SK-N-MC (cell line): ENCODE measurements around the gene CDH12.

Source experiments
- DNase-seq: peaks from one replicate; pipeline ENCODE4 v3.0.0-alpha.2; 2011; ENCODE audit warnings: low read depth, low spot score
- H3K27ac ChIP-seq: fragments of 200-600 bp; sonication (generic); 2 replicates; pipeline ENCODE4 v1.5.1; 2016; ENCODE audit warnings: mixed run types
- H3K36me3 ChIP-seq: fragments of 200-600 bp; sonication (generic); 2 replicates; pipeline ENCODE4 v1.6.1; 2017; ENCODE audit warnings: antibody characterized with exemption, low read length, mixed read lengths; ENCODE audit not compliant: insufficient read depth
- H3K4me3 ChIP-seq: fragments of 200-600 bp; sonication (generic); 2 replicates; pipeline ENCODE4 v1.5.1; 2016
- H3K9ac ChIP-seq: fragments of 200-600 bp; sonication (generic); 2 replicates; pipeline ENCODE4 v1.8.0; 2017; ENCODE audit warnings: mixed run types, mixed read lengths; ENCODE audit not compliant: insufficient read length
- H3K9me3 ChIP-seq: fragments of 200-600 bp; sonication (generic); 2 replicates; pipeline ENCODE4 v1.6.1; 2017; ENCODE audit warnings: low read depth, mild to moderate bottlenecking, antibody characterized with exemption, low read length, moderate library complexity, mixed read lengths
- EZH2 ChIP-seq: fragments of 200-600 bp; sonication (generic); IDR thresholded peaks from one replicate; pipeline ENCODE4 v1.6.1; 2017; ENCODE audit warnings: antibody characterized with exemption
- FOXP2 ChIP-seq: optimal IDR thresholded peaks from 2 replicates; pipeline ENCODE3; 2011; ENCODE audit warnings: mild to moderate bottlenecking, moderate library complexity; ENCODE audit not compliant: insufficient read depth; ENCODE audit errors: extremely low read length, control extremely low read depth
- POLR2AphosphoS5 ChIP-seq: IDR thresholded peaks from 2 replicates; pipeline ENCODE4 v1.6.1; 2012; ENCODE audit warnings: mild to moderate bottlenecking, low read depth, low read length, borderline replicate concordance

The CDH12 gene

DNA sequence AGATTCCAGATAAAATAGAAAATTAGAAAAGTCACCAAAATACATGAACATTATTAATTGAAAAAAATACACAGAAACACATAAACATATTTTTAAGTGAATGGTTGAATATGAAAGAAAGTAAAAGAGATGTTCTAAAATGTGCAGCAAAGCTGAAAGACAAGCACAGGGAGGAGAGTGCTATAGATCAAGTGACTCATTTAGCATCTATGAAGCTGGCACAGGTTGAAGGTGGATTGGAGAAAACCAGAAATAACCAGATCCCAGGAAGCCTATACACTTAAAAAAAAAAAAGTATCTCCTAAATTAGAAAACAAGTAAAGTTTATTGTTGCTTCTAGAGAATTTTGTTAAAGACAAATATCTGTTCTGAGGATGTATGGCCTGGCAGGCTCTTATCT is 338.9 kb downstream of the CDH12 start:
- H3K9me3 ChIP-seq, result no peaks in the 10 kb centered on the region
- no peaks in the 10 kb centered on the region for H3K36me3 ChIP-seq
- no peak overlapping the region for H3K9ac ChIP-seq
- H3K4me3 ChIP-seq, result no peak overlapping the region
- no peak overlapping the region for H3K27ac ChIP-seq
- TF ChIP-seq FOXP2 (no peak), EZH2 (no peak), POLR2AphosphoS5 (no peak)
- DNase-seq, result no peak

DNA sequence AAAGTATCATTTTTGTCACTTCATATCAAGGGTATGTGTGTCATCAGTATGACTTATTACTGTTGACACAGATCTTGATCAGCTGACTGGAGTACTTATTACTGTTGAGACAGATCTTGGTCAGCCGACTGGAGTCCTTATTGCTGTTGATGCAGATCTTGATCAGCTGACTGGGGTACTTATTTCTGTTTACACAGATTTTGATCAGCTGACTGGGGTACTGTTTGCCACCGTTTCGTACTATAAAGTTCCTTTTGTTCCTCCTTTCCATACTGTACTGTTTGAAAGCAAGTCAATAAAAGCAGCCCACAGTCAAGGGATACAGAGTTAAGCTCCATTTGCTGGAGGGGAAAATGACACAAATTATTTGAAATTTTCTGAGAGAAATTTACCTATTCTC is 347.3 kb downstream of the CDH12 start:
- H3K27ac ChIP-seq, result no peak overlapping the region
- H3K4me3 ChIP-seq, result no peak overlapping the region
- H3K36me3 ChIP-seq, result no peaks in the 10 kb centered on the region
- no peak overlapping the region for H3K9ac ChIP-seq
- no peaks in the 10 kb centered on the region for H3K9me3 ChIP-seq
- no peak for DNase-seq
- TF ChIP-seq EZH2 (no peak), FOXP2 (no peak), POLR2AphosphoS5 (no peak)

DNA sequence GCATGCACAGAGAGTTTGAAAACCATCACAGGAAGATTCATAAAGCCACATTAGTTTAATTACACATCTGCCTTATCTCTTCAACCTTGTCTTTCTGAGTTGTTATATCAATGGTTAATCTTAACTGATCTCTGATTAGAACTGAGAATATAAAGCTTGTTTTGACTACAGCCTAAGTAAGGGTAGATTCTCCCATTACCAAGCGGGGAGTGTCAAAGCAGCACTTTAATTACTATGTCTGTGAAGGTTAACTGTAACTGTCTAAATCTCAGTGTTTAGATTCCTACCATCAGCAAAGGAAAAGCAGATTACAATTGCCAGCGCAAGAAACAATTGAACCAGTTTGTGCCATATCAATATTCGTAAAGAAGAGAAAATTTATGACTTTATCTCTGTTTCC is 348.7 kb downstream of the CDH12 start:
- DNase-seq, result no peak
- no peaks in the 10 kb centered on the region for H3K36me3 ChIP-seq
- H3K27ac ChIP-seq, result no peak overlapping the region
- no peak overlapping the region for H3K9ac ChIP-seq
- no peaks in the 10 kb centered on the region for H3K9me3 ChIP-seq
- no peak overlapping the region for H3K4me3 ChIP-seq
- no peak for TF ChIP-seq FOXP2
- no peak for TF ChIP-seq EZH2
- TF ChIP-seq POLR2AphosphoS5, result no peak

DNA sequence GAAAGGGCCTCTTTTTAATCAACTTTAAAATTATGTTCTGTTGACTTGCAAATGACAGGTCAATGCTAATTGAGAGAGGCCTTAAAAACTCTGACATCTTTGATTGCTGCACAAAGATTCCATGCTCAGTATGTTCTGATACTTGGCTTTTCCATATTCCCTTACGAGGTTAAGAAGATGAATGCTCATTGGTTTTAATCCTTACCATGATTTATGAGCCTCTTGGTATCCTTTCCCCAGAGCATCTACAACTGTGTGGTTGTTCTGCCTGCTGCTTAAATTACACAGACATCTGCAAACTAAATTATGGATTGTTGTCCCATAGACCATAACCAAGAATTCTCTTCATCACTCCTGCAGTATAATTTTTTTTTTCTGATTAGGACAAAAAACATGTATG is 352.6 kb downstream of the CDH12 start:
- Histone ChIP-seq H3K27ac (no peak overlapping the region), H3K4me3 (no peak overlapping the region), H3K9me3 (no peaks in the 10 kb centered on the region), H3K9ac (no peak overlapping the region), H3K36me3 (no peaks in the 10 kb centered on the region)
- TF ChIP-seq EZH2 (no peak), FOXP2 (no peak), POLR2AphosphoS5 (no peak)
- no peak for DNase-seq

DNA sequence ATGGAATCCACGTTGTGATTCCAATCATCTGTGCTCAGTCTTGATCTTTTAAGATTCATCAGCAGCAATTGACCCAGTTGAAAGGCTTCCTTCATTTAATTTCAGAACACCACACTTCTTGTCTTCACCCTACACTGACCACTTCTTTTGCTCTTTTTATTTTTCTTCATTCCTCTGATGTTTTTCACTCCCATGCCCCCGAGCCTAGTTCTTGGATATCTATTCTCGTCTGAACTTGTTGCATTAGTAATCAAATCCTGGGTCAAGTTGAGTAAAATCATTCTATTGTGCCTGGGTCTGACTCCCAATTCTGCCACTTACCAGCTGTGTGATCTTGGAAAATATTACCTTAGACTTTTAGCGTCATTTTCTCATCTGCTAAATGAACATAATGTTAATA is 356.5 kb downstream of the CDH12 start:
- no peak overlapping the region for H3K9ac ChIP-seq
- no peaks in the 10 kb centered on the region for H3K9me3 ChIP-seq
- no peaks in the 10 kb centered on the region for H3K36me3 ChIP-seq
- no peak overlapping the region for H3K27ac ChIP-seq
- DNase-seq, result no peak
- no peak for TF ChIP-seq FOXP2
- no peak for TF ChIP-seq EZH2
- no peak for TF ChIP-seq POLR2AphosphoS5
- H3K4me3 ChIP-seq, result no peak overlapping the region

DNA sequence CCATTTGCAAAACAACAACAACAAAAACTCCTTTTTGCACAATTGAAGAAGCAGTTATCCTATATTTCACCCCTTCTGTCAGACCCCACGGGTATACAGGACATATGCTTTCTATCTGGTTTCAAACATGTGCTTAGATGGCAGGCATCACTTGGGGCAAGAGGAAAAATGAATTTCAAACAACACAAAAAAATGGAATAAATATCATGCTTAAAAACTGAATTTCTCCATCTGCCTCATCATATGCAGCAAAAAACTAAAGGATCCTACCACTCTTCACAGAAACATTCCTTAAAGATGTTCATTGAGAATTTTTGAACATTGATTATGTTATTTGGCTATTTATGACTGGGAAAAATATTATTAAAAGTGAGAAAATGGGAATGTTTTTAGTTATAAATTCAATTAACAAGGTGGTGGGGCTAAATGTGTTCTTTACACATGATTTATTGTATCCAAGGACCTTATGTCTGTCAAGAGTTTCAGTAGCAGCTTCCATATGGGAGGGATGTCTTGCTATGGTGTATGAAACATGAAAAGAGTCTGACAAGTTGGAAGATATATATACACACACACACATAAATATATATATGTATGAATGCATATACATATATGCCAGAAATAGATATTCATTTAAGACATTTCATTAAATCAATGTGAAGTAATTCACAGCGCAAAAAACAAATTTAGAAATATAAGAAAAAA is 358.0 kb downstream of the CDH12 start:
- H3K36me3 ChIP-seq, result no peaks in the 10 kb centered on the region
- DNase-seq, result no peak
- no peak overlapping the region for H3K9ac ChIP-seq
- H3K27ac ChIP-seq, result no peak overlapping the region
- no peak overlapping the region for H3K4me3 ChIP-seq
- H3K9me3 ChIP-seq, result no peaks in the 10 kb centered on the region
- TF ChIP-seq POLR2AphosphoS5, result no peak
- TF ChIP-seq EZH2, result no peak
- TF ChIP-seq FOXP2, result no peak

DNA sequence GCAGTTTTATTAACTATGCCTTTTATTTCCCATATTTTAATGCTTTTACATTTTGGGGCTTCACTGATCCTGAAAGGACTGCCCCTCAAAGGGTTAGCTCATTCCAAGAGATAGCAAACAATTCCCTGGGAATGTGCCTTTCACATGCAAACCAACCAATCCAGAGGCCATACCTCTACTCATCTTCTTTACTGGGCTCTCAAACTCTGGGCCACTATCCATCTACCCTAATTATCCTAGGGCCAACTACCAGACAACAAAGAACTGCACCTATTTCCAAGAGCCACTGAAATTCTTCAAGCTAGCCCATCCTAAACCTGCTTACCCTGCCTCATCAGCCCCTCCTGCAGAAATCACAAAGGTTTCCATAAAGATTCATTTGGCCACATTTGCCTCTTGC is 364.7 kb downstream of the CDH12 start:
- no peak overlapping the region for H3K9ac ChIP-seq
- H3K4me3 ChIP-seq, result no peak overlapping the region
- H3K27ac ChIP-seq, result no peak overlapping the region
- no peaks in the 10 kb centered on the region for H3K36me3 ChIP-seq
- H3K9me3 ChIP-seq, result no peaks in the 10 kb centered on the region
- no peak for TF ChIP-seq FOXP2
- TF ChIP-seq POLR2AphosphoS5, result no peak
- TF ChIP-seq EZH2, result no peak
- DNase-seq, result no peak

DNA sequence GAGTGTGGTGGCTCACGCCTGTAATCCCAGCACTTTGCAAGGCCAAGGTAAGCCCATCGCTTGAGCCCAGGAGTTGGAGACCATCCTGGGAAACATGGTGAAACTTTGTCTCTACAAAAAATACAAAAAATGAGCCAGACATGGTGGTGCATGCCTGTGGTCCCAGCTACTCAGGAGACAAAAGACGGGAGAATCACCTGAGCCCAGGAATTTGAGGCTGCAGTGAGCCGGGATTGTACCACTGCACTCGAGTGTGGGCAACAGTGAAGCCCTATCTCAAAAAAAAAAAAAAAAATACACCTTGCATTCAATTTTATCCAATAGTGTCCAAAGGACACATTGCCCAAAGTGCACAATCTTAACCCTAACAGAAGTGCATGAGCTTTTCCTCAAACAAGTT is 372.8 kb downstream of the CDH12 start:
- no peak overlapping the region for H3K4me3 ChIP-seq
- H3K9me3 ChIP-seq, result no peaks in the 10 kb centered on the region
- H3K9ac ChIP-seq, result no peak overlapping the region
- TF ChIP-seq EZH2 (no peak), FOXP2 (no peak), POLR2AphosphoS5 (no peak)
- H3K36me3 ChIP-seq, result no peaks in the 10 kb centered on the region
- no peak for DNase-seq
- no peak overlapping the region for H3K27ac ChIP-seq

DNA sequence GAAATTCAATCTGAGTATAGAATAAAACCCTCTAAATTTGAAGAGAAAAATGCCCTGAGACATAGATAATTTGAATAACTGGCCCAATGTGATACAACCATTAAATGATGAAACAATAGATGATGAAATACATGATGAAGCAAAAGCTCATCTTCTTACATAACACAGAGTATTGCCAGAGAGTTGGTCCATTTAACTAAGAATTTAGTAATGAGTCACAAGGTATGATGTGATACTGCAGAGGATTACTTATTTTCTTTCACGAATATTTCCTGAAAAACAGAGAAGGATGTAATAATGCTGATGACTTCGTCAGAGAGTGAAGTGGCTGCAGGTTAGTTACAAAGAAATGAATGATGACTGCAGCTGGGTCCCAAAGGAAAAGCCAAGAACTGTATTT is 379.3 kb downstream of the CDH12 start:
- H3K36me3 ChIP-seq, result no peaks in the 10 kb centered on the region
- H3K27ac ChIP-seq, result no peak overlapping the region
- H3K9ac ChIP-seq, result no peak overlapping the region
- no peaks in the 10 kb centered on the region for H3K9me3 ChIP-seq
- DNase-seq, result no peak
- TF ChIP-seq FOXP2, result no peak
- TF ChIP-seq POLR2AphosphoS5, result no peak
- no peak for TF ChIP-seq EZH2
- no peak overlapping the region for H3K4me3 ChIP-seq
